C4-2B (cell line): ENCODE measurements around the gene ZC3H8.

ENCODE experiments used
- ZFX ChIP-seq: fragments of 450-650 bp; IDR thresholded peaks from 2 replicates; pipeline ENCODE4 v1.6.1; 2017
- TF ChIP-seq, protein P1 (sequence below): fragments of 450-650 bp; conservative IDR thresholded peaks from 2 replicates; pipeline ENCODE4 v1.5.1; 2017; ENCODE audit warnings: mild to moderate bottlenecking

DNA sequence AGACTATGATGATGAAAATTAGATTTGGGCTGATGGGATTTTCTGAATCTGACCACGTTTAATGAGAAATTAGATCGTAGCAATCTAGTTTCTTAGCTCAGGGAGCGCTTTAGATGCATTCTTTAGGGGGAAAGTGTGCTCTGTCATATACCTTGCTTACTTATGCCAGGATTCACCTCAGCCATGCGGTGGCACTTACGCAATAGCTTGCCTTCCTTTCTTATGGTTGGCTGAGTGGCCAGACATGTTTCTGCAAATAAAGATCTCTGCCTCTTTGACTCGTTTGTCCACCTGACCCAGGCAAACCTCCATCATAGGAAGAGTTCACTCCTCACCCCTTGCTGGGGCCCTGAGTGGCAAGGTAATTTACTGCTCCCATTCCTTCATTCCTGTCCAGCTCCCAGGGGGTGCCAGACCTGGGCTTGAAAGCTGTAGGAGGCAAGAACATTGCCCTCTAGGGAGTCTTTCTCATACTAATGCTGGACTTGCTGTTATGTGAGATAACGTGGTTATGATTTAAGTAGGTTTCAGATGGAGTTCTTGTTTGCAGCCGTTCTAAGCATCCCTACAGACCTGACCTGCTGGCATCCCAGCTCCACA, 59.6 kb downstream of the ZC3H8 start:
- no peak for TF ChIP-seq ZFX
- TF ChIP-seq, protein P1, sequence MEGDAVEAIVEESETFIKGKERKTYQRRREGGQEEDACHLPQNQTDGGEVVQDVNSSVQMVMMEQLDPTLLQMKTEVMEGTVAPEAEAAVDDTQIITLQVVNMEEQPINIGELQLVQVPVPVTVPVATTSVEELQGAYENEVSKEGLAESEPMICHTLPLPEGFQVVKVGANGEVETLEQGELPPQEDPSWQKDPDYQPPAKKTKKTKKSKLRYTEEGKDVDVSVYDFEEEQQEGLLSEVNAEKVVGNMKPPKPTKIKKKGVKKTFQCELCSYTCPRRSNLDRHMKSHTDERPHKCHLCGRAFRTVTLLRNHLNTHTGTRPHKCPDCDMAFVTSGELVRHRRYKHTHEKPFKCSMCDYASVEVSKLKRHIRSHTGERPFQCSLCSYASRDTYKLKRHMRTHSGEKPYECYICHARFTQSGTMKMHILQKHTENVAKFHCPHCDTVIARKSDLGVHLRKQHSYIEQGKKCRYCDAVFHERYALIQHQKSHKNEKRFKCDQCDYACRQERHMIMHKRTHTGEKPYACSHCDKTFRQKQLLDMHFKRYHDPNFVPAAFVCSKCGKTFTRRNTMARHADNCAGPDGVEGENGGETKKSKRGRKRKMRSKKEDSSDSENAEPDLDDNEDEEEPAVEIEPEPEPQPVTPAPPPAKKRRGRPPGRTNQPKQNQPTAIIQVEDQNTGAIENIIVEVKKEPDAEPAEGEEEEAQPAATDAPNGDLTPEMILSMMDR, result no peak
